Ramos (cell line): Measurements from ENCODE around the gene MYOM1.

Source experiments
- in situ Hi-C: fragments of 300-500 bp; cut with MboI; formaldehyde crosslinking; loops from one replicate; pipeline ENCODE4 v1.14.3; 2022; ENCODE audit warnings: low sequenced_read_pairs; ENCODE audit not compliant: unreplicated experiment

The MYOM1 gene

DNA sequence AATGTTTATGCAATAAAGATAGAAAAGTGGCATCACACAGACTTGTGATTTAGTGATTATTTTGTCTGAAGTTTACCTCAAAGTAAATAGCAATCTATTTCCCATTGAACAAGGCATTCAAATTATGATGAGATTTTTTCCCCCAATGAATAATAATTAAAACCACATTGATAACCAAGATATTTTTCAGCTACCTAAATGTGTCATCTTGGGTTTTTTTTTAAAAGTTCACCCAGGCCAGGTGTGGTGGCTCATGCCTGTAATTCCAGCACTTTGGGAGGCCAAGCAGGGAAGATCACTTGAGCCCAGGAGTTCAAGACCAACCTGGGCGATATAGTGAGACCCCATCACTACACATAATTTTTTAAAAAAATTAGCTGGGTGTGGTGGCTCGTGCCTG lies 27.0 kb downstream of the MYOM1 start:
- in situ Hi-C loops, result no loop called here

DNA sequence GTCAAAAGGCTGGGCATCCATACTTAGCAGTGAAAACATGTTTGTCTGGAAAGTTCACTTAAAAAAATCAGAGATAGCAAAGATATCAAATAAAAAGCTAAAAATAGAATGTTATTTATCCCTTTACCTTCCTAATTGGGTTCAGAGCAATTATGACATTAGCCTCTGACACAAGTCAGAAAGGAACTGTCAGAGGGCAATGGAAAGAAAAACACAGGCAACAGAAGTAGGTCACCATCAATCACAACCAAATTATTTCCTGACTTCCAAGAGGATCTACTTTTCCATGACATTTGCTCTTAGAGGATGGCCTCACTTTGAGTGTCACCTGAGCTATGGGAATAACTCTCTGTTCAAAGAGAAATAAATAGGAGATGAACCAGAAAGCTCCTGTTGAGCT lies 27.5 kb downstream of the MYOM1 start:
- in situ Hi-C loops, result no loop called here

GRCh38 chr18:3190610-3191009 lies 29.2 kb downstream of the MYOM1 start:
- in situ Hi-C loops, result no loop called here

- in situ Hi-C loops, result no loop called here
Observed at GRCh38 chr18:3189884-3190283, 29.9 kb downstream of the MYOM1 start.

GRCh38 chr18:3186678-3187658 lies 32.8 kb downstream of the MYOM1 start:
- in situ Hi-C loops, result no loop called here

- in situ Hi-C loops, result no loop called here
Observed at GRCh38 chr18:3184275-3184963, 35.3 kb downstream of the MYOM1 start.

DNA sequence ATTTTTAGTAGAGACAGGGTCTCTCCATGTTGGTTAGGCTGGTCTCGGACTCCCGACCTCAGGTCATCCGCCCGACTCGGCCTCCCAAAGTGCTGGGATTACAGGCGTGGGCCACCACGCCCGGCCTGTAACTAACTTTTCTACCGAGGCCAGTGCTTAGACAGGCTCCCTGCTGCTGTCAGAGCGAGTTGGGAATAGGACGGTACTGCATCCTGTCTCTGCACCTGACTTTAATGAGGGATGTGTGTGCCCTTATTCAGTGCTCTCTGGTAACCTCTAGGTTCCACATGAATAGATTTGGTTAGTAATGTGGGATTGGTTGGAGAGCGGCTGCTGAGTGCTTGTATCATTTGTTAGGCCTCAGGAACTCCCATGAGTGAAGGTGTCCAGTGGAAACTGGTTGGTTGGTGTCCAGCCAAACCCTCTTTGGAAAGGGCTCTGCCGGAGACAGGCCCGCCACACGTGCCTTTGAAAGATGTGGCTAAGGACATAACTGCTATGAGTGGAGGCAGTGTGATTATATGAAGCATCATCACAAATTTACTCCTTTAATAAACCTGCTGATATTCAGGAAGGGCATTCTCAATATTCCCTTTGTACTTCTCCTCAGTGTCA lies 36.6 kb downstream of the MYOM1 start:
- in situ Hi-C loops, result no loop called here

DNA sequence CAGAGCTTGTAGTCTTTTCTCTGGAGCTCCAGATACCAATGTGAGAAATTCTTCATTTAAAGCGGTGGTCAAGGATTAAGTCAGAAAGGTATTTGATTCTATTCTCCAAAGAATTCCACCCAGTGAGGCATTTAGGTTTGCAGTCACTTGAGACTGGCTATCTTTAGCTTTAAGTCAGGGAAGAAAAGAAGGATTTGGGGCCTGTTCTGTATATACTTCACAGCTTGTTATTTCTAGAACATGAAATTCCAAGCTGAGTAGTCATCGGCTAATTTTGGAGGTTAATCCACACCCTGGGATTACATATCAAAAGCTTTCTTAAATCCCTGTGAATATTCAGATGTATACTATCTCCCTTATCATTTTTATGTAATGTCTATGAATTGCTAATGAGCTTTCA lies 39.4 kb downstream of the MYOM1 start:
- in situ Hi-C loops, result no loop called here

DNA sequence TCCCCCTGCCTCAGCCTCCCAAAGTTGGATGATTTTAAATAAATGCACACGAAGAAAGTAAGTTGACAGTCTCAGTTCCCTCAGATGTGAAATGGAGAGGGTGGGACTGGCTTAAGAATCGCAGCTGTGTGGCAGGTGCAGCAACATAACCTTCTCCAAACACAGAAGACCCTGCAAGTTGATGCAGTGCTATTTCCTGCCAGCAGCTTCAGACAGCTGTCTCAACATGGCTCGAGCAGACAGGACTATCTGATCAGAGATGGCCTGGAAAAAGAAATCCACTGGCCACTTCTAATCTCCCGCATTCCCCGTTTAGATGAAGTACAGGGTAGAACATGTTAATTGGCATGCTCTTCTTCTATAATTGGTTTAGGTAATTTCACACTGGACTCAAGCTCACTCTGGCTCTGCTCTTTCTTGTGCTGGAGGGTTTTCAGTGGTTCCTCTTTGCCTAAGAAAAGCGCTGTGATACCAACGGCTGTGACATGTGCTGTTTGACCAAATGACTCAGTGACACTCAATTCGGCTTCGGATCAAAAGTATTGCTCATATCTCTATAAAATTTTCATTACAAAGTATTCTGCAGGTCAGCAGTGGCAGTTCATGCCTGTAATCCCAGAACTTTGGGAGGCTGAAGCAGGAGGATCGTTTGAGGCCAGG lies 40.2 kb downstream of the MYOM1 start:
- in situ Hi-C loops, result no loop called here

GRCh38 chr18:3177902-3178687 lies 41.7 kb downstream of the MYOM1 start:
- in situ Hi-C loops, result no loop called here

GRCh38 chr18:3175195-3175758 lies 44.5 kb downstream of the MYOM1 start:
- in situ Hi-C loops, result no loop called here

DNA sequence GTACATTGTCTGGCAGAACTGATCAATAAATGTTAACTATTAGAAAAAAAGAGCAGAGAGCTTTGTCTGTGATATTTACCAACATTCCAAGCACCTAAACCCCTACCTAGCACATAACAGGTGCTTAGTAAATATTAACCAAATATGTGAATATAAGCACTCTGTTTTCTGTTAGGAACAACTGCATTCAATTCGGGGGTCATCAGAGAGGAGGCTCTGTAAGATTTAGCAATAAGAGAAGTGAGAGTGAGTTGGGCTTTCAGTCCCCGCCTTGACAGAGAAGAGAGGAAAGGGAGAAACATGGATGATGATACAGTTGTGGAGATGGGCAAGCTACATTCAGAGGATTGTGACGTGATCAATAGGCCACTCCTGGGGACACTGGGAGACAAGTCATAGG lies 47.7 kb downstream of the MYOM1 start:
- in situ Hi-C loops, result no loop called here

DNA sequence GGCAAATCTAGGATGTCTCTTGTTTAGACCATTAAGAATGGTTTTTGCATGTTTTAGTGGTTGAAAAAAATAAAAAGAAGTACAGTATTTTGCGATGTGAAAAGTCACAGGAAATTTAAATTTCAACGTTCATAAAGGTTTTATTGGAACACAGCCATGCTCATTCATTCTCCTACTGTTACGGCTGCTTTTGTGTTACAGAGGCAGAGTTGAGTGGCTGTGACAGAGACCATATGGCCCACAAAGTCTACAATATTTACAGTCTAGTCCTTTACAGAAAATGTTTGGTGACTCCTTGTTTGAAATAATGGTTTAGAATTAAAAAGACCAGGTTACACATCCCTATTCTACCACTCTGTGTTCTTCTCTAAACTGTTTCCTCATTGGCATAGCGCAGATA lies 48.1 kb downstream of the MYOM1 start:
- in situ Hi-C loops, result no loop called here

GRCh38 chr18:3170441-3171161 lies 49.2 kb downstream of the MYOM1 start:
- in situ Hi-C loops, result no loop called here

DNA sequence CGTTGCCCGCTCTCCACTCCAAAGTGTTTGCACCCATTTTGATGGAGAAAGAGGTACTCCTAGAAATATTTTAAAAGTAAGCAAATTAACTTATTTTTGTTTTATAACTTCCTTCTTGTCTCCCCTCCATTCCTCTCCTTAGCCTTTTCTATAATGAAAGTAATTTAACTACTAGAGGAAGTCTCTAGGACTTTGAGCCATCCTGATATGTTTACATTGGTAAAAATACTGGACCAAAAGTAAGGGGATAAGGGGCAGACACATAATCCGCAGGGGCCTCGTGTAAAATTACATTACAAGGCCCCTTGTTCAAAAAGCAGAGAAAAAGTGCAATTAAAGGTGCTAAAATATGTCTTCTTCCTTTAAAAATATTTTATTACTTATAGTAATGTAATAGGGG lies 55.4 kb downstream of the MYOM1 start:
- in situ Hi-C loops, result no loop called here

- in situ Hi-C loops, result no loop called here
Observed at GRCh38 chr18:3163968-3164367, 55.8 kb downstream of the MYOM1 start.

- in situ Hi-C loops, result no loop called here
Observed at GRCh38 chr18:3162181-3162580, 57.6 kb downstream of the MYOM1 start.

GRCh38 chr18:3159830-3160229 lies 59.9 kb downstream of the MYOM1 start:
- in situ Hi-C loops, result no loop called here

DNA sequence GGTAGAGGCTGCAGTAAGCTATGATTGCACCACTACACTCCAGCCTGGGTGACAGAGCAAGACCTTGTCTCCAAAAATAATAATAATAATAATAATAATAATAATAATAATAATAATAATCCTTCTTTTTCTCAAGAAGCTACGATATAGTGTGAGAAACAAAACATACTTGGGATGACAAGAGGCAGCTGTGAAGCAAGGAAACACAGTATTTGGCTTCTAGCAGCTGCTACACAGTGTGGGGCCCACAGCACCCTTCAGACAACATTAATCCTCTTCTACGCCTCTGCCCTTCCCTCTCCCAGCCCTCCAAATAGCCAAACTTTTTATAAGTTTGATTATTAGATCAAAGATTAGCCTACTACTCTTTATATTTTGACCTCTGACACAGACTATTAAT lies 62.2 kb downstream of the MYOM1 start:
- in situ Hi-C loops, result no loop called here
